Measurements from ENCODE around the gene SYCP2. TPM values are rescaled to one million over a fixed set of nuclear protein-coding genes. Genes with fewer than 3 reads are reported as not detected.
"Not testable (repeated sequence)": the region's sequence is repeated elsewhere in the genome, so short reads cannot be mapped to it uniquely, and the experiment has no call there.

Gene SYCP2
- total RNA-seq, 6 experiments from 2014 or later, result 0.23 to 1.1 (median 0.56) TPM

- TF ChIP-seq, protein P1, sequence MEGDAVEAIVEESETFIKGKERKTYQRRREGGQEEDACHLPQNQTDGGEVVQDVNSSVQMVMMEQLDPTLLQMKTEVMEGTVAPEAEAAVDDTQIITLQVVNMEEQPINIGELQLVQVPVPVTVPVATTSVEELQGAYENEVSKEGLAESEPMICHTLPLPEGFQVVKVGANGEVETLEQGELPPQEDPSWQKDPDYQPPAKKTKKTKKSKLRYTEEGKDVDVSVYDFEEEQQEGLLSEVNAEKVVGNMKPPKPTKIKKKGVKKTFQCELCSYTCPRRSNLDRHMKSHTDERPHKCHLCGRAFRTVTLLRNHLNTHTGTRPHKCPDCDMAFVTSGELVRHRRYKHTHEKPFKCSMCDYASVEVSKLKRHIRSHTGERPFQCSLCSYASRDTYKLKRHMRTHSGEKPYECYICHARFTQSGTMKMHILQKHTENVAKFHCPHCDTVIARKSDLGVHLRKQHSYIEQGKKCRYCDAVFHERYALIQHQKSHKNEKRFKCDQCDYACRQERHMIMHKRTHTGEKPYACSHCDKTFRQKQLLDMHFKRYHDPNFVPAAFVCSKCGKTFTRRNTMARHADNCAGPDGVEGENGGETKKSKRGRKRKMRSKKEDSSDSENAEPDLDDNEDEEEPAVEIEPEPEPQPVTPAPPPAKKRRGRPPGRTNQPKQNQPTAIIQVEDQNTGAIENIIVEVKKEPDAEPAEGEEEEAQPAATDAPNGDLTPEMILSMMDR (IDR thresholded peaks at IDR 0.05), result no peak
- Mint-ChIP-seq H3K9me3 (no peaks in the 10 kb centered on the region), H3K36me3 (ENCODE audit: low read depth) (no peaks in the 10 kb centered on the region), H3K27ac (no peak overlapping the region), H3K4me3 (no peak overlapping the region), H3K4me1 (ENCODE audit: low read depth) (no peaks in the 10 kb centered on the region), H3K27me3 (ENCODE audit: insufficient read depth) (0 out of 2 replicates have a peak, but pooled peaks cover 4% of the 10 kb centered on the region)
- DNase-seq, result no peak
Observed at GRCh38 chr20:59971428-59971827, 38.0 kb upstream of the SYCP2 start.

GRCh38 chr20:59966428-59966827, 33.0 kb upstream of the SYCP2 start:
- no peak overlapping the region for H3K27ac Mint-ChIP-seq
- TF ChIP-seq, protein P1 (IDR thresholded peaks at IDR 0.05), result no peak
- H3K4me1 Mint-ChIP-seq (ENCODE audit: low read depth), result no peaks in the 10 kb centered on the region
- no peaks in the 10 kb centered on the region for H3K36me3 Mint-ChIP-seq (ENCODE audit: low read depth)
- H3K9me3 Mint-ChIP-seq, result no peaks in the 10 kb centered on the region
- 0 out of 2 replicates have a peak, but pooled peaks cover 3% of the 10 kb centered on the region for H3K27me3 Mint-ChIP-seq (ENCODE audit: insufficient read depth)
- no peak for DNase-seq
- H3K4me3 Mint-ChIP-seq, result no peak overlapping the region

GRCh38 chr20:59962155-59962554, 28.7 kb upstream of the SYCP2 start:
- Mint-ChIP-seq H3K9me3 (no peaks in the 10 kb centered on the region), H3K36me3 (ENCODE audit: low read depth) (no peaks in the 10 kb centered on the region), H3K27me3 (ENCODE audit: insufficient read depth) (0 out of 2 replicates have a peak, but pooled peaks cover 3% of the 10 kb centered on the region), H3K4me1 (ENCODE audit: low read depth) (no peaks in the 10 kb centered on the region), H3K27ac (no peak overlapping the region), H3K4me3 (no peak overlapping the region)
- DNase-seq, result no peak
- TF ChIP-seq, protein P1 (IDR thresholded peaks at IDR 0.05), result no peak

DNA sequence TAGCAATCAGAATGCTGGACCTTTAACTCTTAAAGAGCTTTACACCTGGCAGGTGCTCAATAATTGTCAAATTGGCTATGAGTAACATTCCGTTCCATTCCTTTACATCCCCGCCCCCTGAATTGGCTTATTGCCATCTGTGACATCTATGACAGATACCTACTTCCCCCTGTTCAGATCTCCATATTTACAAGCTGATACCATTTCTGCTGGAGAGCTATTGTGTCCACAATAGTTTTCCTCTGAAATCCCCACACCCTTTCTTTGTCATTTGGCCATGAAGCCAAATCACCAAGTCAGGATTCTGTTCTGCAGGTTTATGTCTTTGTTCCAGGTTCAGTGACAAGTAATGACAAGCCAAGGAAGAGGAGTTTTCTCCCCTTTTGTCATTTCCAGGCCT, 28.0 kb upstream of the SYCP2 start:
- Mint-ChIP-seq H3K4me1 (ENCODE audit: low read depth) (no peaks in the 10 kb centered on the region), H3K27me3 (ENCODE audit: insufficient read depth) (no peaks in the 10 kb centered on the region), H3K4me3 (no peak overlapping the region), H3K27ac (no peak overlapping the region), H3K36me3 (ENCODE audit: low read depth) (no peaks in the 10 kb centered on the region), H3K9me3 (no peaks in the 10 kb centered on the region)
- DNase-seq, result no peak
- TF ChIP-seq, protein P1 (IDR thresholded peaks at IDR 0.05), result no peak

DNA sequence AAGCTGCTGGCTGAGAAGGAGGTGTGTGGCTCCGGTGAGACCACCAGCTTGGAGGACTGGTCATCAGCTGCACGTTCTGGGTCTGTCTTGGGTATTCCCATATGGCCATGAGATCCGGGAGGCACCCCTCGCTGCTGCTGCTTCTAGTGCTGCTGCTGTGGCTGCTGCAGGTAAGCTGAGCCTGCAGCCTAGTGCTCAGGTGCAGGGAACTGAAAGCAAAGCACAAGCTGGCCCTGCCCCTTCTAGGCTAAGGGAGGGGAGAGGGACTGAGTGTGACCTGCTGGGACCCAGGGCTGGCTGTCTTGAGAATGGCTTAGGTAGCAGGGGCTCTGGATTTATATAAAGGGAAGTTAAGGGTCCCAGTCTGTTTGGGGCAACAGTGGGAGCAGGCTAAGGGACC, 25.2 kb upstream of the SYCP2 start:
- TF ChIP-seq, protein P1 (IDR thresholded peaks at IDR 0.05), result no peak
- no peak for DNase-seq
- Mint-ChIP-seq H3K36me3 (ENCODE audit: low read depth) (no peaks in the 10 kb centered on the region), H3K4me3 (no peak overlapping the region), H3K27me3 (ENCODE audit: insufficient read depth) (no peaks in the 10 kb centered on the region; the same call in 1 of the 2 replicates), H3K9me3 (no peaks in the 10 kb centered on the region), H3K4me1 (ENCODE audit: low read depth) (no peaks in the 10 kb centered on the region), H3K27ac (no peak overlapping the region)

DNA sequence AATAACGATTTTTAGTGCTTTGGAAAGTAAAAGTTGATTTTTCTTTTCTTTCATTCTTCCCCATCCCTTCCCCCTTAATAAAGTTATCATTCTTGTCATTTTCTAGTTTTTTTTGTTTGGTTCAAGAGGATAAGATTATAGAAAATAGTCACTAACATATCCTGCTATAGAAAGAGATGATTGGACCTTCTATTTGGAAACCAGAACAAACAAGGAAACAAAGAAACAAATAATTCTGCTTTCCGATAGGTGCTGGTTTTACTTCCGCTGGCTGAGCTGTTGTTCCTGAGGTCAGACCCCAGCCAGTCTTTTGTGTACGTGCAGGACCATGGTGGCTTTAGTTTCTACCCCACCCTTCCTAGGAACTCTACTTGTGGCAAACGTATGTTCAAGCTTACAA, 24.7 kb upstream of the SYCP2 start, which contains the start of gene CDH26:
CDH26 (plus strand) TSS at position 301 of the 400 bp plus-strand sequence. CDS start 304 bp downstream, outside the sequence.
- TF ChIP-seq, protein P1 (IDR thresholded peaks at IDR 0.05), result no peak
- no peak within 1 kb of the TSS for H3K27ac Mint-ChIP-seq
- no peaks in the 10 kb centered on the region for H3K9me3 Mint-ChIP-seq
- H3K4me1 Mint-ChIP-seq (ENCODE audit: low read depth), result no peaks in the 10 kb centered on the region
- no peak for DNase-seq
- H3K36me3 Mint-ChIP-seq (ENCODE audit: low read depth), result no peaks in the 10 kb centered on the region
- H3K4me3 Mint-ChIP-seq, result no peak within 1 kb of the TSS
- no peaks in the 10 kb centered on the region; the same call in 1 of the 2 replicates for H3K27me3 Mint-ChIP-seq (ENCODE audit: insufficient read depth)

- H3K27me3 Mint-ChIP-seq (ENCODE audit: insufficient read depth); H3K4me3 Mint-ChIP-seq; DNase-seq; H3K4me1 Mint-ChIP-seq (ENCODE audit: low read depth); H3K9me3 Mint-ChIP-seq; H3K27ac Mint-ChIP-seq; H3K36me3 Mint-ChIP-seq (ENCODE audit: low read depth): not testable (repeated sequence)
Observed at GRCh38 chr20:59957568-59957967, 24.1 kb upstream of the SYCP2 start.
